Pulmonary artery endothelial cell (primary cell): ENCODE results near the gene PER2. TPM values are rescaled to one million over a fixed set of nuclear protein-coding genes. Genes with fewer than 3 reads are reported as not detected.

ENCODE experiments used
- DNase-seq: peaks from one replicate; pipeline ENCODE4 v3.0.0-alpha.2; 2011; ENCODE audit warnings: low read depth, low spot score
- total RNA-seq: library from RNA; depleted of rRNA; stranded (reverse); fragments of >200 nt; gene quantifications from 2 replicates; pipeline ENCODE4 v1.2.3, GENCODE V29; 2014

PER2 gene
- total RNA-seq, 1 donor from 2014 or later: 2.4 TPM

- DNase-seq: no peak
These were observed 56.6 kb downstream of the PER2 start for GRCh38 chr2:238231809-238232208.

- DNase-seq: no peak
These were observed 57.1 kb downstream of the PER2 start for GRCh38 chr2:238231251-238231793.

- no peak for DNase-seq
These were observed 57.7 kb downstream of the PER2 start for GRCh38 chr2:238230699-238231098.

DNA sequence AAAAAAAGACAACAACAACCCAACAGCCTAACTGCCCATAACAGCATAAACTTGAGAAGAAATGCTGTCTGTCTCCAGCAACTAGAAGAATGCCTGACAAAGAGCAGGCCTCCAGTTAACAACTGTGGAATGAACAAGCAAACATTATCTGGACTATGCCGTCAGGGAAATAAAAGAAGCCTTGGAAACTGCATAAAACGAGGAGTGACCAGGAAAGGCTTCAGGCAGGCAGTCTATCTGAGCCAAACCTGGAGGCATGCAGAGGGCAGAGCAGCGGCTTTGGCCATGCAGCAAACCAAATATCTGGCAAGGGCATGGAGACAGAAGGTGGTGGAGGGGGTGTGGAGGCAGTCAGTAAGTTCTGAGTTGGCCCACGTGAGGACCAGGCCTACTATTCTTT, 59.7 kb downstream of the PER2 start:
- no peak for DNase-seq

DNA sequence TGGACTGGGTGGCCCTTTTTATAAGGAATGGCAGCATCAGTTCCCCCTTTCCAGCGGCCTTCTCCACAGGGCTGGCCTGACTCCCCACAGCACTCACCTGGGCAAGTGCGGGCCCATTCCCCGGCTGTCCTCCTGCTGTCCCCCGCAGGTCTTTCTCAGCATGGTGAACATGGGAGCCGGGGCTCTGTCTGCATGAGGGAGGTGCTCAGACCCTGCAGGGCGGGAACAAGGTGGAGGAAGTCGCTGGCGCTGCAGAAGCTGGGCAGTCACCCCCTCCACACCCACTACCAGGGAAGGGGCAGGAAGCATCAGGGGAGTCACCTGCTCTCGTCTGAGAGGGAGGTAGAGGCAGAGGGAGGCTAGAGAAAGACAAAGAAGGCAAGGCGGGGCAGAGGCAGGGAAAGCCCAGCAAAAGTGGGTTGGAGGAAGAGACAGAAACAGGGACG, 60.8 kb downstream of the PER2 start:
- no peak for DNase-seq

- DNase-seq: no peak
These were observed 61.5 kb downstream of the PER2 start for GRCh38 chr2:238226698-238227586.

DNA sequence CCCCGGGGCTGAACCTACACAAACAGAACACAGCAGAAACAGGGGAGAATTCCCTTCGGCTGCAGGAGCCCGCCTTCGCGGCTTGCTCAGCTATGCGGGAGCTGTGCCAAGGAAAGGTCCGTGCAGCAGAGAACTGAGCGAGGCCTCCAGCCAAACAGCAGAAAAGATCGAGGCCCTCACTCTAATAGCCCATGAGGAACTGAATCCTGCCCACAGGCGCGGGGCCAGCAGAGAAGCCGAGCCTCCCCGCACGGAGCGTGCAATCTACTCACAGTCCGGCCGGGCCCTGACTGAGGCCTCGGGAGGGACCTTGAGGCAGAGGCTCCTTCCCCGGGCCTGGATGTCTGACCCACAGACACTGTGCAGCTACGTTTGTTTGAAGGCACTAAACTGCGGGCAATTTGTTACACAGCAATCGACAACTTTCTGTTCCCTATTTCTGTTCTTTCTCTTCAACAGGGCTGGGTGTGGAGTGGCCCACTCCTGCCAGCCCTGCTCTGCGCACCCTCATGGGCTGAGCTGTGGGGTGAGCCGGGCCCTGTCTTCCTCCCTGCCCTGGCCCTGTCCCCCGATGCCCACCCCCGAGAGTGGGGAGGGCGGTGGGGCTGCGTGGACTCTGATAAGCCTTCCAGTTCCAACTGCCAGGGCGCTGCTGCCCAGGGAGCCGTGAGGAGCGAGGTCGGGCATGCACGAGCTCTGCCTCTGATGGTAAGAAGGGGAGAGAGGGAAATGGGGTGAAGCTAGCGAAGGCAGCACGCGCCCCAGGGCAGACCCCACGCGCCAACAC, 62.3 kb downstream of the PER2 start:
- no peak for DNase-seq

- DNase-seq: no peak
These were observed 63.3 kb downstream of the PER2 start for GRCh38 chr2:238225121-238225520.

- DNase-seq: no peak
These were observed 63.9 kb downstream of the PER2 start for GRCh38 chr2:238224356-238225035.

DNA sequence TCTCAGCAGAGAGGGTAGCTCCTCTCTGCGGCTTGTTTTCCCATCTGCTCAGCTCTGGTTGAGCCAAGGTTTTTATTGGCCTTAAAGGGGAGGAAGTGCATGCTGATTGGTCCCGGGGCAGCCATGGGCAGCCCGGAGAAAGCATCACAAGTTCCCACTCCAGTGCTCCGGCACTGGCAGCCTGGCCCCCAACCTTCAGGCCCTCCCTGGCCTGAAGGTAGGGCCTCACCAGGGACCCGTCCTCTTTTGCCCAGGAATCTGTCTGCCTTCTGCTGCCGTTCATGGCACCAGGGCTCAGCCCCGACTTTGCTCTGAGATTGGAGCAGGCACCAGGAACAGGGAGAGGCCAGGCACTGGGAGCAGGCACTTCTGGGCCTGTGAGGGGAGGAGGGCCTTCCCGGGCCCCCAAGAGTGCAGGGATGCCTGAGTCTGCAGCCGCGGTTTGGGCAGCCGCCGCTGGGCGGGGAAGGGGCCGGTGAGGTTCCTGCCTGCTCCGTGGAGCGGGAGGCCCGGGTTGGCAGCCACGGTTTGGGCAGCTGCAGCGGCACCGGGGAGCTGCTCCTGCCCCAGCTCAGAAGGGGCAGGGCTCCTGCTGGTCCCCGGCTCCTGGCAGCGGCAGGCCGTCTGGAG, 67.4 kb downstream of the PER2 start:
- no peak for DNase-seq

- DNase-seq: no peak
These were observed 68.0 kb downstream of the PER2 start for GRCh38 chr2:238220274-238220891.

GRCh38 chr2:238216651-238217184, 71.7 kb downstream of the PER2 start:
- no peak for DNase-seq

DNA sequence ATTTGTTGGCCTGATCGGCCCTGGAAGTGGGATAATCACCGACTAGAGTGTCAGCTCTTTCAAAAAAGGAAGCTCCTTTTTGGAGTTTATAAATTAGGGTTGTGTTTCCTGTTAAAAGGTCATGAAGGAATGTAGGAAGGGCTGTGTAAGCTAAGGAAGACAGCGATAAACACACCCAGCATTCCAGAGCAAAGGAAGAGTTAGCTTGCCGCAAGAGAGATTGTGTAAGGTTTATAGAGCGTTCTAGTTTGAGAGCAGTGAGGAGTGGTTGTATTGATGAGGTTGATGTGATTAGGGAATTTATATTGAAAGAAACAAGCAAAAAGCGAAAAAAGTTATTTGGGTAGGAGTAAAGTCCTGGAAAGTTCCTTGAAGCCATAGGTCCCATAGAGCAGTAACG, 81.4 kb downstream of the PER2 start:
- DNase-seq: no peak

DNA sequence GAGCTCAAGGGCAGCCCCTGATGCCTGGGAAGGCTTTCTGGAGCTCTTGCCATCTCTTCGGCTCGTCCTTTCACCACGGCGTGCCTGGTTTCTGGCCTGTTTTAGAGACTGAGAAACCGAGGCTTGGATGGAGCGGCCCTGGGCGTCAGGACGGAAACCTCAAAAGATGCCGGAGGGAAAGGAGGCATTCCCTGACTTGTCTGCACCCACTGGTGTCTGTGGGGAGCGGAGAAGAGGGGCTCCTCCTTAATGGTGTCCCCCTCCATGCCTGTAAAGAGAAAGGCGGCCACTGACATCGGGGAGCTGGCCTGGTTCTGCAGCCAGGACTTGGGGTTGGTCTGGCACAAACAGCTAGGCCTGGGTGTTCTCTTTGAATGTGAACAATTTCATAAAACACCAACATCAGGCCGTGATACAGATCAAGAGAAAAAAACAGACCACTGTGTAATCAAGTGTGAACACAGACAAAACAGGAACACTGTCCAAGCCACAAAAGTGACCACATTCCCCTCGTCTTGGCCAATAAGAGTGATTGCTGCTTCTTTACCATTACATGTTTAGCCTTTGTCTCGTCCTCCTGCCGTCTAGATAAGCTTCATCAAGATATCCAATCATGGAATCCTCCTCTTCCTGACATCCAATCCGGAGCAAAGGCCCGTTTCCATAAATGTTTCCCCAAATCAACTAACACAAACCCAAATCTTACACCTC, 84.3 kb downstream of the PER2 start:
- DNase-seq: no peak

- DNase-seq: no peak
These were observed 85.1 kb downstream of the PER2 start, which contains the start of gene ILKAP for GRCh38 chr2:238203094-238203972. Gene ILKAP (minus strand): TSS chr2:238203695. CDS start chr2:238203553, 142 bp downstream.

DNA sequence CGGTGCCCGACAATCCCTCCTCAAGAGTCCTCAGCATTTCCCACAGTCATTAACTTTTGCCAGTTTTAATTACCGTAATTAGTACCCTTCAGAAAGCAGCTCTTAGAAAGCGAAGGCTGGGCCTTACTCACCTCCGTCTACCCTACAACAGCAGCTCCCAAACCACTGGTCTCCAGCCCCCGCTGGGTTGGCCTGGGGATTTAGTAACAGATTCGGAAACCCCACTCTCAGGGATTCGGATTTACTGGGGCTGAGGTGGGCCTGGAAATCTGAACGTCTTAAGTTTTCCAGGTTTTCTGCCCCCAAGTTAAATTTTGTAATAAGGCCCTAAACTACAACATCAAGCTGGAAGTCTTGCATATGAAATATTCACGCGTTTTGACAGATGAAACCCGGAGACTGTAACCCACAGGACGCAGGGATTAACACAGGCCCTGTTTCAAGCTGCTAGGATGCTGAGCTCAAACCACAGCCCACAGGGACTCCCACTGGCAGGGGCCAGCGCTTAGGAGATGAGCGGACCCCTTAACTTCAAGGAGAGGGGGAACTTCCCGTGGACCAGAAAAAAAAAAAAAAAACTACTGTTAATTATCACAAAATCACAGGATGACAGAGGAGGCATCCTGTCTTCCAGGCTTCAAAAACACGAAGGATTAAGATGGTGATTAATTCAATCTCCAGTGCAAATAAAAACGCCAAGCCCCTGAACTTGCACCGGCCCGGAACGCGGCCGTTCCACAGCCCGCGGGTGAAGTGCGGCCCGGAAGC, 85.9 kb downstream of the PER2 start:
- DNase-seq: no peak
